ENCODE data around the gene CACNG4. TPM values are rescaled to one million over a fixed set of nuclear protein-coding genes. Genes with fewer than 3 reads are reported as not detected.

The CACNG4 gene
- total RNA-seq, 1 donor from 2014 or later, result 5.1 TPM

DNA sequence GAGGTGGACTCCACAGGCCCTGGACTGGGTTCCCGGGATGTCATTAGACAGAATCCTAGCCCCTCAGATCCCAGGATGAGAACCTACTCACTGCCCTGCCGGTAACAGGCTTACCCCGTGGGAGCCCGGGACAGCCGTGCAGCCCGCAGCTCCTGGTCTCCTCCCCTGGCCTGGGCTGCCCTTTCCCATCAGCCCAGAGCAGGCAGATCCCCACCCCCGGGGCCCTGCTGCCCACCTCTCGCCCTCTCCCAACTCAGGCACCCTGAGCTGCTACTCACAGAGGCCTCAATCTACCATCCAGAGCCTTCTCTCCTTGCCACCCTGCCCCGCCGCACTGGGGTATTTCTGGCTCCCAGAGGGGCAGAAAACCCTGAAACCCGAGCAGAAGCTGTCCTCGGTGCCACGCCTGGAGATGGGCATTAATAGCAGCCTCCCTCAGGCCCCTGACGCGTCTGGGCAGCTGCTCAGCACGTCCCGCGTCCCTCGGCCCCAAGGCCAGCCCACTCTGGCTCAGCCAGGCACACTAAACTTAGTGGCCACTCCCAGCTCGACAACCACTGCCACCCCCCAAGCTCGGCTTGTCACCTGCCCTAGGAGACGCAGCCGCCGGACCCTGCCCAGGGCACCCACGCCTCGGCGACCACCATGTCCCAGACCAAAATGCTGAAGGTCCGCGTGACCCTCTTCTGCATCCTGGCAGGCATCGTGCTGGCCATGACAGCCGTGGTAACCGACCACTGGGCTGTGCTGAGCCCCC lies 79.7 kb downstream of the CACNG4 start, which contains the start of gene CACNG1:
CACNG1 (plus strand) TSS at position 539 of the 757 bp plus-strand sequence; CDS start at position 646, 107 bp downstream.
- Histone ChIP-seq H3K27me3 (ENCODE audit: low read depth) (peaks cover 6% of the 10 kb centered on the region), H3K4me3 (no peak within 1 kb of the TSS), H3K9me3 (peaks cover 19% of the 10 kb centered on the region), H3K27ac (no peak within 1 kb of the TSS), H3K36me3 (no peaks in the 10 kb centered on the region), H3K4me1 (no peaks in the 10 kb centered on the region)
- TF ChIP-seq, protein P1, sequence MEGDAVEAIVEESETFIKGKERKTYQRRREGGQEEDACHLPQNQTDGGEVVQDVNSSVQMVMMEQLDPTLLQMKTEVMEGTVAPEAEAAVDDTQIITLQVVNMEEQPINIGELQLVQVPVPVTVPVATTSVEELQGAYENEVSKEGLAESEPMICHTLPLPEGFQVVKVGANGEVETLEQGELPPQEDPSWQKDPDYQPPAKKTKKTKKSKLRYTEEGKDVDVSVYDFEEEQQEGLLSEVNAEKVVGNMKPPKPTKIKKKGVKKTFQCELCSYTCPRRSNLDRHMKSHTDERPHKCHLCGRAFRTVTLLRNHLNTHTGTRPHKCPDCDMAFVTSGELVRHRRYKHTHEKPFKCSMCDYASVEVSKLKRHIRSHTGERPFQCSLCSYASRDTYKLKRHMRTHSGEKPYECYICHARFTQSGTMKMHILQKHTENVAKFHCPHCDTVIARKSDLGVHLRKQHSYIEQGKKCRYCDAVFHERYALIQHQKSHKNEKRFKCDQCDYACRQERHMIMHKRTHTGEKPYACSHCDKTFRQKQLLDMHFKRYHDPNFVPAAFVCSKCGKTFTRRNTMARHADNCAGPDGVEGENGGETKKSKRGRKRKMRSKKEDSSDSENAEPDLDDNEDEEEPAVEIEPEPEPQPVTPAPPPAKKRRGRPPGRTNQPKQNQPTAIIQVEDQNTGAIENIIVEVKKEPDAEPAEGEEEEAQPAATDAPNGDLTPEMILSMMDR (IDR thresholded peaks at IDR 0.05), result no peak
- intact Hi-C loops (cut with DNase I), result no loop called here
- no peak for DNase-seq
- no peak for ATAC-seq

DNA sequence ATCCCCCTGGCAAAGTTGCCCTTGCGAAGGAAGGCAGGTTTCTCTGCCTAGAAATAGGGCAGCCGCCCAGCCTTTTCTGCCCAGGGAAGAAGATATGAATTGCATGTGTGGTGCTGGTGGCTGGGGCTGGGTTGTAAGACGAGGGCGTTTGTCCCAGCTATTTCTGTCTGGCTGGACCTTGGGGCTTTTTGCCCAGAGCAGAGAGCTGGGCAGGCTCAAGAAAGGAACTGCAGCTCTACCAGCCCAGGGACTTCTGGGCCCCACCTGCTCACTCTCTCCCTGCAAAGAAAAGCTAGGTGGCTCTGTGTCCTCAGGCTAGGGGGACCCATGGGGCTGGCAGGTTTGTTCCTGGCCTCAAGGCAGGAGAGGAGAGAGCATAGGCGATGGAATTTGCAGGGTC lies 80.4 kb downstream of the CACNG4 start:
- Histone ChIP-seq H3K9me3 (peaks cover 25% of the 10 kb centered on the region), H3K4me3 (no peak overlapping the region), H3K27me3 (ENCODE audit: low read depth) (peaks cover 5% of the 10 kb centered on the region), H3K4me1 (no peaks in the 10 kb centered on the region), H3K27ac (no peak overlapping the region), H3K36me3 (no peaks in the 10 kb centered on the region)
- DNase-seq (no peak), ATAC-seq (no peak)
- TF ChIP-seq, protein P1 (IDR thresholded peaks at IDR 0.05), result no peak
- intact Hi-C loops (cut with DNase I), result no loop called here

DNA sequence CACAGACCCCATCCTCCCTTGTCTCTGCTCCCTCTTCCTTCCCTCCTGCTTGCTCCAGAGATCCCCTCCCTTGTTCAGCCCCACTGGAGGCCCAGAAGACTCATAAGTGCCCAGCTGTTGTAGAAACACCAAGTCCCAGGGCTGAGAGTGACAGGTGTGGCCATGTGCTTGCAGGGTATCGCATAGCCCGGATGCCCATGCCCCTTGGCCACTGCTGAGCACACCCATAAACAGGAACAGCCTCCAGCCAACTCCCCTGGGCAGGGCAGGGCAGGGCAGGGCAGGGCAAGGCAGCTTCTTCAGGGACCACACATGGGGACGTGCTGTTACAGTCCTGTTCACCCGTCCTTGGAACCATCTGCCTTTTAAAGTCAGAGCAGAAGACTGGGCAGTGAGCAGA lies 81.9 kb downstream of the CACNG4 start:
- no peak for ATAC-seq
- Histone ChIP-seq H3K27me3 (ENCODE audit: low read depth) (no peaks in the 10 kb centered on the region), H3K27ac (no peak overlapping the region), H3K4me1 (no peaks in the 10 kb centered on the region), H3K4me3 (no peak overlapping the region), H3K36me3 (no peaks in the 10 kb centered on the region), H3K9me3 (peaks cover 25% of the 10 kb centered on the region)
- DNase-seq, result no peak
- intact Hi-C loops (cut with DNase I), result no loop called here
- TF ChIP-seq, protein P1 (IDR thresholded peaks at IDR 0.05), result no peak

DNA sequence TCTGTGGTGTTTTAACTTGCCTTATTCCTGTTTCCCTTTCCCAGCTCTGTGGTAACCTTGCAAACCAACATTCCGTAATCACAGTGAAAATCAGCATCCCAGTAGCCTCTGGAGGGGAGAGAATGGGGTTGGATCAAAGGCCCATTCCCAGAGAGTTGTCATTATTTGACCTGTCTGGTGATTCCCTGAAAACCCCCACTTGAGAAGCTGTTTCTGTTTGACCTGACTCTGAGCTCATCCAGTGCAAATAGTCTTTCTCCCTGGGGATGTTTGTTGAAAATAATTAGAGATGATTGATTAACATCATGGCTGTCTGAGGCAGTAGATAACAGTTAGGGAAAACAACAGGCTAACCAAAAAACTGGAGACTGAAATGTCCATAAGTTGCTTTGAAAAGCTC lies 82.9 kb downstream of the CACNG4 start:
- no peak for DNase-seq
- intact Hi-C loops (cut with DNase I), result no loop called here
- H3K27me3 ChIP-seq (ENCODE audit: low read depth), result no peaks in the 10 kb centered on the region
- H3K27ac ChIP-seq, result no peak overlapping the region
- H3K9me3 ChIP-seq, result peaks cover 25% of the 10 kb centered on the region
- no peak overlapping the region for H3K4me3 ChIP-seq
- TF ChIP-seq, protein P1 (IDR thresholded peaks at IDR 0.05), result no peak
- no peaks in the 10 kb centered on the region for H3K4me1 ChIP-seq
- no peaks in the 10 kb centered on the region for H3K36me3 ChIP-seq
- no peak for ATAC-seq

DNA sequence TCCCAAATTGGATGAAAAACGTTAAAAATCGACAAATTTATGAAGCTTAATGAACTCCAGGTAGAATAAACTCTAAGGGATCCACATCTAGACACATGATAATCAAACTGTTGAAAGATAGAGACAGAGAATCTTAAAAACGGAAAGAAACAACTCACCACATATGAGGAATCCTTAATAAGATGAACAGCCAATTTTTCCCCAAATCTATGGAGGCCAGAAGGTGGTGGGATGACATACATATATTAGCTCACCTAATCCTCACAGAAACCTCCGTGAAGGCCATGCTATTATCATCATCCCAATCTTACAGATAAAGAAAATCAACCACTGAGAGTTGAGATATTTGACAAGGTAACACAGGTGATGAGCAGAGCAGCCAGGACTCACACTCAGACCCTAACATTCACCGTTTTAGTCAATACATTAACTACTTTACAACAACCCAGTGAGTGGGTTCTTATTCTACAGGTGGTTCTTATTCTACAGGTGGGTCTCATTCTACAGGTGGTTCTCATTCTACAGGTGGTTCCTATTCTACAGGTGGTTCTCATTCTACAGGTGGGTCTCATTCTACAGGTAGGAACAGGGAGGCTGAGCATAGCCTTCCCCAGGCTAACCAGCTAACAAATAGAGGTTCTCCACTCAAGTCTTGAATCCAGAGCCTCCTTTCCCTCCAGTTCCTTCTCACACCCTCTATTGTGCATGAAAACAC lies 84.7 kb downstream of the CACNG4 start:
- Histone ChIP-seq H3K27me3 (ENCODE audit: low read depth) (no peaks in the 10 kb centered on the region), H3K9me3 (peaks cover 25% of the 10 kb centered on the region), H3K36me3 (no peaks in the 10 kb centered on the region), H3K27ac (no peak overlapping the region), H3K4me1 (no peaks in the 10 kb centered on the region), H3K4me3 (no peak overlapping the region)
- intact Hi-C loops (cut with DNase I), result no loop called here
- no peak for ATAC-seq
- TF ChIP-seq, protein P1 (IDR thresholded peaks at IDR 0.05), result no peak
- no peak for DNase-seq
